ENCODE measurements around the gene TRIM24.

- TF ChIP-seq TCF7L2 (IDR thresholded peaks at IDR 0.05; ENCODE audit: low read depth, low read length) (no peak), POLR2AphosphoS5 (IDR thresholded peaks at IDR 0.05; ENCODE audit: low read depth, low read length) (no peak)
Observed at GRCh38 chr7:138630059-138630610, 170.1 kb downstream of the TRIM24 start.

All from Panc1 (cell line).